ENCODE measurements around the gene ARHGAP11A.

Gene ARHGAP11A

DNA sequence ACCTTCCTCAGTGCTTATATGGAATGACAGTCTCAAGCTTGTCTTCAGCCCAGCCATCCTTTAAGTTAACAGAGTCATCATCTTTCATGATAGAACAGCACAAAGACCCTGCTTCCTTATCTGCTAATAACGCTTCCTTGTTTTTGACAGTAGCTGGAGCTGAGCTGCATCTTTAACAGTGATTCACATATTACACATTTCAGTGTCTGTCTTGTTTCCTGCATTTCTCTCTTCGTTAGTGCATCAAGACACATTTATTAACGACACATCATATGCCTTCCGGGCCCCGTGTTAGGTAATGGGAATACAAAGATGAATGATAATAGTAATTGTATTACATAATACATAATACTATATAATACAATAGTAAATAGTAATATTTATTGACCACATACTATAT lies 72.3 kb downstream of the ARHGAP11A start:
- H3K36me3 ChIP-seq (ENCODE audit: control insufficient read depth, insufficient read depth, low read length), result no peaks in the 10 kb centered on the region
- H3K9me3 ChIP-seq (ENCODE audit: control insufficient read depth, low read length), result no peaks in the 10 kb centered on the region
- no peak overlapping the region for H3K9ac ChIP-seq
- H2AFZ ChIP-seq, result no peak overlapping the region
- H3K4me3 ChIP-seq (ENCODE audit: low read depth, low read length), result no peak overlapping the region
- TF ChIP-seq, protein P1, sequence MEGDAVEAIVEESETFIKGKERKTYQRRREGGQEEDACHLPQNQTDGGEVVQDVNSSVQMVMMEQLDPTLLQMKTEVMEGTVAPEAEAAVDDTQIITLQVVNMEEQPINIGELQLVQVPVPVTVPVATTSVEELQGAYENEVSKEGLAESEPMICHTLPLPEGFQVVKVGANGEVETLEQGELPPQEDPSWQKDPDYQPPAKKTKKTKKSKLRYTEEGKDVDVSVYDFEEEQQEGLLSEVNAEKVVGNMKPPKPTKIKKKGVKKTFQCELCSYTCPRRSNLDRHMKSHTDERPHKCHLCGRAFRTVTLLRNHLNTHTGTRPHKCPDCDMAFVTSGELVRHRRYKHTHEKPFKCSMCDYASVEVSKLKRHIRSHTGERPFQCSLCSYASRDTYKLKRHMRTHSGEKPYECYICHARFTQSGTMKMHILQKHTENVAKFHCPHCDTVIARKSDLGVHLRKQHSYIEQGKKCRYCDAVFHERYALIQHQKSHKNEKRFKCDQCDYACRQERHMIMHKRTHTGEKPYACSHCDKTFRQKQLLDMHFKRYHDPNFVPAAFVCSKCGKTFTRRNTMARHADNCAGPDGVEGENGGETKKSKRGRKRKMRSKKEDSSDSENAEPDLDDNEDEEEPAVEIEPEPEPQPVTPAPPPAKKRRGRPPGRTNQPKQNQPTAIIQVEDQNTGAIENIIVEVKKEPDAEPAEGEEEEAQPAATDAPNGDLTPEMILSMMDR (IDR thresholded peaks at IDR 0.05), result no peak
- H3K79me2 ChIP-seq, result no peaks in the 10 kb centered on the region
- no peak overlapping the region for H3K27ac ChIP-seq
- H3K4me2 ChIP-seq (ENCODE audit: low read length), result no peak overlapping the region
- no peaks in the 10 kb centered on the region for H3K27me3 ChIP-seq (ENCODE audit: control insufficient read depth, insufficient read depth, low read length)
- H3K4me1 ChIP-seq, result no peaks in the 10 kb centered on the region

DNA sequence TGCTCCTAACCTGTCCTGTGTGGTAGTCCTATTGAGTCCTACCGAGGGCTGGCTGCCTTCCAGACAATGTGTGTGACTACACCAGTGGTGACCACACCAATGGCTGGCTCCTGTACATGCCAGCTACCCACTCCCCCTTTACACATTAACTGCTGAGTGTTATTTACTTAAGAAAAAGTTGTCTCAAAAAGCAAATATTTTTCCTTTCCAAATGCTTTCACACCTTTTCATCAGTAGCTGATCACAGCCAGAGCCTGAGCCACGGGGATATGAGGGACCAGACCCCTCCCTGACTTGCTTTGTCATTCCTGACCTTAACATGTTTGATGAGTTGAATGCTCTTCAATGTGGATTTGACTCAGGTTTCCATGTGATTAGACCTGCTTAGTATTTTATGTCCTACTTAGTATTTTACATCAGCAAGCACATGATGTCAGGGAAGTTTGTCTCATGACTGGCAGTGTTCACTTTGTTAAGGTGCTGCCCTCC lies 72.9 kb downstream of the ARHGAP11A start:
- Histone ChIP-seq H3K27ac (no peak overlapping the region), H3K4me3 (ENCODE audit: low read depth, low read length) (no peak overlapping the region), H2AFZ (no peak overlapping the region), H3K36me3 (ENCODE audit: control insufficient read depth, insufficient read depth, low read length) (no peaks in the 10 kb centered on the region), H3K27me3 (ENCODE audit: control insufficient read depth, insufficient read depth, low read length) (no peaks in the 10 kb centered on the region), H3K9ac (no peak overlapping the region), H3K4me2 (ENCODE audit: low read length) (no peak overlapping the region), H3K9me3 (ENCODE audit: control insufficient read depth, low read length) (no peaks in the 10 kb centered on the region), H3K4me1 (no peaks in the 10 kb centered on the region), H3K79me2 (no peaks in the 10 kb centered on the region)
- TF ChIP-seq, protein P1 (IDR thresholded peaks at IDR 0.05), result no peak

Measured in parathyroid adenoma (tissue), 2 donors.